HCT116 (cell line): ENCODE results near the gene AKNAD1.

Experiments used
- POLR2A ChIP-seq: IDR thresholded peaks from 2 replicates; pipeline ENCODE4 v1.7.0; 2011; ENCODE audit warnings: borderline replicate concordance; ENCODE audit not compliant: insufficient read depth, insufficient read length; ENCODE audit errors: extremely low read depth
- TF ChIP-seq, protein P1 (sequence below), 3 experiments: fragments of 200-600 bp in 1 of 3; sonication (generic) in 1 of 3; IDR thresholded peaks in 2 of 3; conservative IDR thresholded peaks in 1 of 3; 2 replicates each; pipeline ENCODE4 v1.5.1; 2012 to 2017; ENCODE audit warnings: low read depth in 2 of 3, low read length in 2 of 3, antibody characterized with exemption in 1 of 3, borderline replicate concordance in 1 of 3, control low read depth in 1 of 3, mild to moderate bottlenecking in 1 of 3, mixed read lengths in 1 of 3, mixed run types in 1 of 3, moderate library complexity in 1 of 3; ENCODE audit not compliant: insufficient read depth in 1 of 3

GRCh38 chr1:108811611-108812010, 45.3 kb downstream of the AKNAD1 start:
- TF ChIP-seq POLR2A = no peak
- TF ChIP-seq, protein P1, sequence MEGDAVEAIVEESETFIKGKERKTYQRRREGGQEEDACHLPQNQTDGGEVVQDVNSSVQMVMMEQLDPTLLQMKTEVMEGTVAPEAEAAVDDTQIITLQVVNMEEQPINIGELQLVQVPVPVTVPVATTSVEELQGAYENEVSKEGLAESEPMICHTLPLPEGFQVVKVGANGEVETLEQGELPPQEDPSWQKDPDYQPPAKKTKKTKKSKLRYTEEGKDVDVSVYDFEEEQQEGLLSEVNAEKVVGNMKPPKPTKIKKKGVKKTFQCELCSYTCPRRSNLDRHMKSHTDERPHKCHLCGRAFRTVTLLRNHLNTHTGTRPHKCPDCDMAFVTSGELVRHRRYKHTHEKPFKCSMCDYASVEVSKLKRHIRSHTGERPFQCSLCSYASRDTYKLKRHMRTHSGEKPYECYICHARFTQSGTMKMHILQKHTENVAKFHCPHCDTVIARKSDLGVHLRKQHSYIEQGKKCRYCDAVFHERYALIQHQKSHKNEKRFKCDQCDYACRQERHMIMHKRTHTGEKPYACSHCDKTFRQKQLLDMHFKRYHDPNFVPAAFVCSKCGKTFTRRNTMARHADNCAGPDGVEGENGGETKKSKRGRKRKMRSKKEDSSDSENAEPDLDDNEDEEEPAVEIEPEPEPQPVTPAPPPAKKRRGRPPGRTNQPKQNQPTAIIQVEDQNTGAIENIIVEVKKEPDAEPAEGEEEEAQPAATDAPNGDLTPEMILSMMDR (IDR thresholded peaks at IDR 0.05 in 2 of 3, conservative IDR thresholded peaks at IDR 0.05 in 1 of 3; ENCODE audit: borderline replicate concordance in 1 of 3, insufficient read depth in 1 of 3, low read depth in 2 of 3, low read length in 2 of 3) = no peak
